Esophagus muscularis mucosa (tissue), 3 donors: ENCODE results near the gene SGF29.

Experiments used
- CTCF ChIP-seq, 3 experiments: fragments of 200-600 bp in 2 of 3; fragments of 450-650 bp in 1 of 3; sonication (generic) in 2 of 3; IDR thresholded peaks; one replicate each; pipeline ENCODE4 v1.5.1; 2017 to 2019; ENCODE audit warnings: antibody characterized with exemption in 3 of 3, mild to moderate bottlenecking in 2 of 3, moderate library complexity in 1 of 3
- POLR2AphosphoS5 ChIP-seq, 2 donors: sonication (generic); formaldehyde crosslinking; IDR thresholded peaks; one replicate each; pipeline ENCODE4 v1.6.1; 2017; ENCODE audit warnings: antibody characterized with exemption in 2 of 2

GRCh38 chr16:28538733-28539596, 14.8 kb upstream of the SGF29 start, which contains the start of gene NUPR1:
- TF ChIP-seq CTCF (IDR thresholded peaks at IDR 0.05) (peak in 1 of 3 experiments; percentile 6), POLR2AphosphoS5 (IDR thresholded peaks at IDR 0.05) (peak; percentile 96 to 98)
